ENCODE measurements around the gene GFER.
"Not testable (repeated sequence)": the region's sequence is repeated elsewhere in the genome, so short reads cannot be mapped to it uniquely, and the experiment has no call there.

The GFER gene

GRCh38 chr16:1983544-1984346, at the start of gene GFER:
TSS of gene GFER (plus strand) at chr16:1984193. CDS start at chr16:1984219, 26 bp downstream.
- DNase-seq, result peak; percentile 49

- DNase-seq, result no peak
These were observed 47.0 kb upstream of the GFER start for GRCh38 chr16:1936945-1937479.

- DNase-seq, result no peak
These were observed 45.7 kb upstream of the GFER start for GRCh38 chr16:1938316-1938715.

- DNase-seq, result no peak
These were observed 45.1 kb upstream of the GFER start for GRCh38 chr16:1938910-1939309.

- DNase-seq, result not testable (repeated sequence)
These were observed 44.2 kb upstream of the GFER start for GRCh38 chr16:1939833-1940232.

GRCh38 chr16:1940273-1941161, 43.5 kb upstream of the GFER start:
- DNase-seq, result no peak

GRCh38 chr16:1941162-1942046, 42.6 kb upstream of the GFER start:
- DNase-seq, result no peak

GRCh38 chr16:1942047-1942809, 41.8 kb upstream of the GFER start:
- no peak for DNase-seq

GRCh38 chr16:1942810-1943726, 40.9 kb upstream of the GFER start, which contains the start of gene MSRB1:
TSS of gene MSRB1 (minus strand) at chr16:1943199. CDS start at chr16:1943156, 43 bp downstream.
- DNase-seq, result peak; percentile 75

- no peak for DNase-seq
These were observed 39.3 kb upstream of the GFER start for GRCh38 chr16:1944612-1945199.

GRCh38 chr16:1945559-1946391, 38.2 kb upstream of the GFER start:
- no peak for DNase-seq

GRCh38 chr16:1946495-1947368, 37.3 kb upstream of the GFER start:
- DNase-seq, result no peak

- DNase-seq, result no peak
These were observed 36.7 kb upstream of the GFER start for GRCh38 chr16:1947369-1947670.

GRCh38 chr16:1949507-1949906, 34.5 kb upstream of the GFER start:
- no peak for DNase-seq

- DNase-seq, result no peak
These were observed 33.9 kb upstream of the GFER start for GRCh38 chr16:1950047-1950446.

GRCh38 chr16:1950559-1950958, 33.4 kb upstream of the GFER start:
- DNase-seq, result no peak

- DNase-seq, result no peak
These were observed 30.3 kb upstream of the GFER start for GRCh38 chr16:1953734-1954133.

- not testable (repeated sequence) for DNase-seq
These were observed 26.4 kb upstream of the GFER start for GRCh38 chr16:1957434-1958142.
